Ectodermal cell (in vitro differentiated cells): ENCODE measurements around the gene ISG20.

Experiments used
- H3K27ac ChIP-seq: 2 replicates; pipeline ENCODE4 v1.7.0; 2013; ENCODE audit warnings: mild to moderate bottlenecking, low read depth, low read length; ENCODE audit not compliant: insufficient read depth, poor library complexity, severe bottlenecking
- H3K27me3 ChIP-seq: 2 replicates; pipeline ENCODE4 v1.7.0; 2013; ENCODE audit warnings: mild to moderate bottlenecking, low read length; ENCODE audit not compliant: insufficient read depth, control insufficient read depth, poor library complexity, severe bottlenecking
- H3K36me3 ChIP-seq: one replicate; pipeline ENCODE4 v1.7.0; 2013; ENCODE audit warnings: low read length; ENCODE audit not compliant: control insufficient read depth, insufficient read depth
- H3K4me1 ChIP-seq: one replicate; pipeline ENCODE4 v1.7.0; 2013; ENCODE audit warnings: low read length; ENCODE audit not compliant: control insufficient read depth, insufficient read depth
- H3K4me3 ChIP-seq: 2 replicates; pipeline ENCODE4 v1.7.0; 2013; ENCODE audit warnings: low read depth, low read length, control low read depth; ENCODE audit not compliant: insufficient read depth
- H3K9me3 ChIP-seq: 2 replicates; pipeline ENCODE4 v1.7.0; 2013; ENCODE audit warnings: mild to moderate bottlenecking, low read length, moderate library complexity; ENCODE audit not compliant: control insufficient read depth
- WGBS, 2 experiments: methylation state at CpG; one replicate each; pipeline ENCODE4 v1.1.7; 2013; ENCODE audit warnings: missing lambda C conversion rate in 2 of 2; 5-methylcytosine and 5-hydroxymethylcytosine counted together

The ISG20 gene

GRCh38 chr15:88648357-88649214, 9.8 kb downstream of the ISG20 start:
- H3K9me3 ChIP-seq, result no peaks in the 10 kb centered on the region
- H3K27ac ChIP-seq, result no peak overlapping the region
- WGBS, 2 experiments, result 93 to 95% methylated on average over 12 of the region's 12 CpGs
- H3K4me3 ChIP-seq, result no peak overlapping the region
- peaks cover 5% of the 10 kb centered on the region for H3K4me1 ChIP-seq
- no peaks in the 10 kb centered on the region for H3K27me3 ChIP-seq
- H3K36me3 ChIP-seq, result no peaks in the 10 kb centered on the region

DNA sequence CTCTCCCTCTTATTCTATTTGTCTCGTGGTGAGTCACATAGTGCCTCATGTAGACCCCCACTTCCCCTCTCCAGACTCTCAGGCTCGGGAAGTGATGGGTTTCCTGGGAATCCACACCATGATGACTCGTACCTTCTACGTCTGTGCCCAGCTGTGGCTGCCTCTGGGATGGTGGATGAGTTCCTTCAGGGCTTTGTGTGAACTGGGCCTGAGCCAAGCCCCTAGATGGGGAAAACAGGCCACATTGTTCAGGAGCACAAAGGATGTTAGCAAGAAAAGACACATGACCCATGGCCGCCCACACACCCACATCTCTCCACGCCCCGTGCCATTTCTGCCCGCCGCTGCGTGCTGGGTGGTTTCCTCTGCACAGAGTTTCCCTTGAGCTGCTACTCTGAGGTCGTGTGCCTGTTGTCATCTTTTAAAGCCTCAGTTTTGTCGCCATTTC, 10.5 kb downstream of the ISG20 start:
- Histone ChIP-seq H3K36me3 (no peaks in the 10 kb centered on the region), H3K4me1 (peaks cover 5% of the 10 kb centered on the region), H3K27me3 (no peaks in the 10 kb centered on the region), H3K27ac (no peak overlapping the region), H3K4me3 (no peak overlapping the region), H3K9me3 (no peaks in the 10 kb centered on the region)
- 82 to 90% methylated on average over 12 of the region's 12 CpGs for WGBS, 2 experiments

DNA sequence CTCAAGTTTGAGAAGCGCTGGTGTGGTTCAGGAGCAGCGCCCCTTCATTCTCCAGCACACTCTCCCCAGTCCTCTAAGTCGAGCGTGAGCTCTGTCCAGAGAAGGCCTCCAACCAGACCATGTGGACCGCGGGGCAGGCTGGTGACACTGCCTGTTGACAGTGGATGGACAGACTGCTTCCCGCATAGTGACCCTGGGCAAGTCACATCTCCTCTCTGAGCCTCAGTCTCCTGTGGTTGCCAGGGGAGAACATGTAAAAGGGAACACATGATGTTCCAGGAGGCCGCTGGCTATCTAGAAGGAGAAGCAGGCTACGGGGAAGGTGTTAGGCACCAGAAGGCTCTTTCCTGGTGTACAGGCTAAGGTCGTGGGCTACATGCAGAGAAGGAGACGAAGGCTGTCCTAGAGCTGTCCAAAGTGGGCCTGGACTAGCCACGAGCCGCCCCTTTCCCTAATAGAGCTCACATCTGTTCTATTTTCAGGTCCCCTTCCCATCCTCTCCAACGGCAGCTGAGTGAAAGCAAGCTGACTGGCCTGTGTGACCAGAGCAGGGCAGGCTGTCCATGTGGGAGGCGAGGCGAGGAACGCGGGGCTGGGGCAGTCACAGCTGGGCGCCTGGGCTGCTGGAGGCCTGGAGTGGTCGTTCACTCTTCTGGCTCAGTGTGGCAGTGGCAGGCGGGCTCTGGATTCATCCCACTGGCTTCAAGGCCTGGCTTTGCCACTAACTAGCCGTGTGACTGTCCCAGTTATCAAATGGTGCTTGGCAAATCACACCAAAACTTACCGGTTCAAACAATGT, 11.1 kb downstream of the ISG20 start:
- H3K4me3 ChIP-seq, result no peak overlapping the region
- no peaks in the 10 kb centered on the region for H3K36me3 ChIP-seq
- H3K4me1 ChIP-seq, result peaks cover 5% of the 10 kb centered on the region
- no peaks in the 10 kb centered on the region for H3K9me3 ChIP-seq
- WGBS, 2 experiments, result 81 to 83% methylated on average over 23 of the region's 23 CpGs
- no peak overlapping the region for H3K27ac ChIP-seq
- H3K27me3 ChIP-seq, result no peaks in the 10 kb centered on the region

DNA sequence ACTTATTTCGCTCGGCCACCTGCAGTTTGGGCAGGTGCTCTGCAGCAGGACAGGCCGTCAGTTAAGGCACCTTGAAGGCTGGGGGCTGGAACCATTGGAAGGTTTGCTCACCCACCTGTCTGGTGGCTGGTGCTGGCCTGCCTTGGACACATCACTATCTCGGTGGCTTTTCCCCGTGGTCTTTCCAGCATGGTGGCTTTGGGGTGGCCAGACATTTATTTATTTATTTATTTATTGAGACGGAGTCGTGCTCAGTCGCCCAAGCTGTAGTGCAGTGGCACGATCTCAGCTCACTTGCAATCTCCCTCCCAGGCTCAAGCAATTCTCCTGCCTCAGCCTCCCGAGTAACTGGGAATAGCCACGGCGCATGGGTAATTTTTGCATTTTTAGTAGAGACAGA, 11.7 kb downstream of the ISG20 start:
- H3K36me3 ChIP-seq, result no peaks in the 10 kb centered on the region
- peaks cover 5% of the 10 kb centered on the region for H3K4me1 ChIP-seq
- H3K27ac ChIP-seq, result no peak overlapping the region
- no peak overlapping the region for H3K4me3 ChIP-seq
- H3K27me3 ChIP-seq, result no peaks in the 10 kb centered on the region
- WGBS, 2 experiments, result 91 to 93% methylated on average over 12 of the region's 12 CpGs
- H3K9me3 ChIP-seq, result no peaks in the 10 kb centered on the region

DNA sequence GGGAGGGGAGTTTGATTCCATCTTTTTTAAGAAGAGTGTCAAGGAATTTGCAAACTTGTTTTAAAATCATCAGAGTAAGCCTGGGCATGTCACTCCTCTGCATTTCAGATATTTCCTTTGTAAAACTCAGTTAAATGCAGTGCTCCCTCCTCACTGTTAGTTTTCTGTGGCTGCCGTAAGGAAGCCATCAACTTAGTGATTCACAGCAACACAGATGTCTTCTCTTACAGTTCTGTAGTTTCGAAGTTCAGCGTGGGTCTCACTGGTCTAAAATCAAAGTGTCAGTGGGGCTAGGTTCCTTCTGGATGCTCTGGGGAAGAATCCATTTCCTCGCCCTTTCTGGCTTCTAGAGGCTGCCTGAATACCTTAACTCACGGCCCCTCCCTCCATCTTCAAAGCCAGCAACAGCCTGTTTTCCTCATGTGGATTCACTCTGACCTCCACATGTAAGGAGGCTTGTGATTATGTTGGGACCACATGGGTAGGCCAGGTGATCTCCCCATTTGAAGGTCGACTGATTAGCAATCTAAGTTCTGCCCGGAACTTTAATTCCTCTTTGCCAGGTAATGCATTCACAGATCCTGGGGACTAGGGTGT, 12.4 kb downstream of the ISG20 start:
- no peaks in the 10 kb centered on the region for H3K9me3 ChIP-seq
- 82 to 89% methylated on average over 7 of the region's 7 CpGs for WGBS, 2 experiments
- H3K27ac ChIP-seq, result no peak overlapping the region
- H3K27me3 ChIP-seq, result no peaks in the 10 kb centered on the region
- H3K4me1 ChIP-seq, result peaks cover 5% of the 10 kb centered on the region
- no peak overlapping the region for H3K4me3 ChIP-seq
- H3K36me3 ChIP-seq, result no peaks in the 10 kb centered on the region

DNA sequence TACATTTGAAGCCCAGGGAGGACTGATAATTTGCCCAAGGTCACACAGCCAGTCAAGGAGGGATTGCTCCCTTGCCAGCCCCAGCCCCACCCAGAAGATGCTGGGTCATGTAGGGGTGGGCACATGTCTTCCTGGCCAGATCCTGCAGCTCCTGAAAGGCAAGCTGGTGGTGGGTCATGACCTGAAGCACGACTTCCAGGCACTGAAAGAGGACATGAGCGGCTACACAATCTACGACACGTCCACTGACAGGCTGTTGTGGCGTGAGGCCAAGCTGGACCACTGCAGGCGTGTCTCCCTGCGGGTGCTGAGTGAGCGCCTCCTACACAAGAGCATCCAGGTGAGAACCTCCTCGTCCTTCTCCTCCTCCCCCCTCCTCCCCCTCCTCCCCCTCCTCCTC, 13.2 kb downstream of the ISG20 start:
- WGBS, 2 experiments, result 95% methylated on average over 8 of the region's 9 CpGs
- Histone ChIP-seq H3K4me1 (peaks cover 5% of the 10 kb centered on the region), H3K36me3 (no peaks in the 10 kb centered on the region), H3K27me3 (no peaks in the 10 kb centered on the region), H3K4me3 (no peak overlapping the region), H3K27ac (no peak overlapping the region), H3K9me3 (no peaks in the 10 kb centered on the region)

- H3K36me3 ChIP-seq, result no peaks in the 10 kb centered on the region
- H3K9me3 ChIP-seq, result no peaks in the 10 kb centered on the region
- no peak overlapping the region for H3K4me3 ChIP-seq
- 66 to 77% methylated on average over 6 to 7 of the region's 8 CpGs for WGBS, 2 experiments
- no peak overlapping the region for H3K27ac ChIP-seq
- peaks cover 5% of the 10 kb centered on the region for H3K4me1 ChIP-seq
- H3K27me3 ChIP-seq, result no peaks in the 10 kb centered on the region
These were observed 13.8 kb downstream of the ISG20 start for GRCh38 chr15:88652456-88653199.

DNA sequence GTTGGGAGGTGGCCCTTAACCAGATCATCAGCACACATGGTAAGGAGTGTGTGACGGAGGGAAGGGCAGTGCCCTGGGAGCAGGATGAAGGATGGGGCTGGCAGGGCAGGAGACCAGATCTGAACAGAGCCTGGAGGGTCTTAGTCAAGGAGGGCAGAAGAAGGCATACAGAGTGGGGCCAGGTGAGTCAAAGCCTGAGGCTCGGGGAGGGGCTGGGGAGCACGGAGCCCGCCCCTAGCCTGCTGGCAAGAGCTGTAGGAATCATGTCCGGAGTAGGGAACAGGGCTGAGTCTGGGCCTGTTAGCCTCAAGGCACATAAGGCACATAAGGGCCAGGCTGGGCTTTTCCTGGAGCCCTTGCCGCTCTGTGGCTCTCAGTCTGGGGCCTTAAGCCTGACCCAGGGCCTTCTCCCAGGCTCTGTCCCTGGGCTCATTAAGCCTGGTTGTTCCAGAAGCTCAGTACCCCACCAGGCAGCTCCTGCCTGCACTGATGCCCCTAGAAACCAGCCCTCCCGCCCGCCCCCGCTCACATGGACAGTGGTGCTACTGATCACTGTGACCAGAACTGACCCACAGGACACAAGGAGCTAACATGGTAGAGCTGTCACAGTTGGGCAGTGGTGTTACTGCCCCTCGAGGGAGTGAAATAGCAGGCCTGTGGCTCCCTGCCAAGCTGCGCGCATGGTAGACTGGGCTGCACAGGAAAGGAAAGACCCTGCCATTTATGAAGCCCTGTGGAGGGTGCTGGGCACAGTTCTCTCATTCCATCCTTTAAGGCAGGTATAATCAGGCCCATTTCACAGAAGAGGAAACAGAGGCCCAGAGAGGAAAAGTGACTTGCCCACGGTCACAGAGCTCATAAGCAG, 14.6 kb downstream of the ISG20 start:
- no peaks in the 10 kb centered on the region for H3K9me3 ChIP-seq
- H3K36me3 ChIP-seq, result no peaks in the 10 kb centered on the region
- peaks cover 5% of the 10 kb centered on the region for H3K4me1 ChIP-seq
- H3K4me3 ChIP-seq, result no peak overlapping the region
- no peaks in the 10 kb centered on the region for H3K27me3 ChIP-seq
- H3K27ac ChIP-seq, result no peak overlapping the region
- 93 to 94% methylated on average over 13 of the region's 13 CpGs for WGBS, 2 experiments

DNA sequence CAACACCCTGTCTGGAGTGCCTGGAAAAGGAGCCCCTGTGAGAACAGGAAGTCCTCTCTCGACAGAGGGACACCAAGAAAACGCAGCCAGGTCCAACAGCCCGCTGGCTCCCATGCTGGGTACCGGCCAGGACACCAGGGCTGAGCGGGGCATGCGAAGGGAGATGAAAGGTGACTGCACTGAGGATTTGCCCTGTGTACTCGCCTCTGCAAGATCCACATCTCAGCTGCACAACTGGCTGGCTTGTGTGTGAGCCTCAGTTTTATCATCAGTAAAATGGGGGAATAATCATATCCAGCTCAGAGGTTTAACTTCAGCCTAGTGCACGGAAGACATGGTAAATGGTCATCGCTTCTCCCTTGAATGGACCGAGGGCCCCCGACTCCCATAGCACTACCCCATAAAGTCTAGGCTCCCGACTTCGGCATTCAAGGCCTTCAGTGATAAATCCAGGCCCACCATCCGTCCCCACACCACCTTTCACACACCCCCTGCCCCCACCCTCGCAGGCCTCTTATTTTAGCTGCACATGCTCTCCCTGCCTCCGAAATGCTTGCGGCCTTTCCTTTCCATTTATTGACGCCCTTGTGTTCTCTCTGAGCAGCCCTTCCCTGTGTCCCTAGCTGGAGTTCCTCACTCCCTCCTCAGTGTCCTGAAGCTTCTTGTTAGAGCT, 15.8 kb downstream of the ISG20 start:
- H3K9me3 ChIP-seq, result no peaks in the 10 kb centered on the region
- no peak overlapping the region for H3K27ac ChIP-seq
- no peaks in the 10 kb centered on the region for H3K4me1 ChIP-seq
- WGBS, 2 experiments, result 92 to 94% methylated on average over 18 of the region's 18 CpGs
- no peaks in the 10 kb centered on the region for H3K36me3 ChIP-seq
- no peak overlapping the region for H3K4me3 ChIP-seq
- H3K27me3 ChIP-seq, result no peaks in the 10 kb centered on the region
